COLO829 (cell line): ENCODE measurements around the gene FBLN2.
A peak's percentile ranks its signal among the peaks of the same experiment; 100 is the strongest.
"Not testable (repeated sequence)": the region's sequence is repeated elsewhere in the genome, so short reads cannot be mapped to it uniquely, and the experiment has no call there.

Experiments used
- DNase-seq: peaks from one replicate; pipeline ENCODE4 v3.0.0; 2012; ENCODE audit warnings: low spot score

FBLN2 gene

GRCh38 chr3:13548696-13549622 is at the start of gene FBLN2:
Gene FBLN2, plus strand, starts transcription at chr3:13549125. Its CDS starts 21,231 bp downstream, at chr3:13570356.
- no peak for DNase-seq

DNA sequence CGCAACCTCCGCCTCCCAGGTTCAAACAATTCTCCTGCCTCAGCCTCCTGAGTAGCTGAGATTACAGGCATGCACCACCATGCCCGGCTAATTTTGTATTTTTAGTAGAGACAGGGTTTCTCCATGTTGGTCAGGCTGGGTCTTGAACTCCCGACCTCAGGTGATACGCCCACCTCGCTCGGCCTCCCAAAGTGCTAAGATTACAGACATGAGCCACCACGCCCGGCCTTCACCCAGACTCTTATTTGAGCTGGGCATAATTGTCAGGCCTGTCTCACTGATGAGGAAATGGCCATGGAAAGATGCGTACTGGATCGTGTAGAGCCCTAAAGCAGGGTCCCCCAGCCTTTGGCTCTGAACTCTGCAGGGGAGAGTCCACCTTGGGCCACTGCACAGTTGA is 49.7 kb upstream of the FBLN2 start:
- DNase-seq, result not testable (repeated sequence)

DNA sequence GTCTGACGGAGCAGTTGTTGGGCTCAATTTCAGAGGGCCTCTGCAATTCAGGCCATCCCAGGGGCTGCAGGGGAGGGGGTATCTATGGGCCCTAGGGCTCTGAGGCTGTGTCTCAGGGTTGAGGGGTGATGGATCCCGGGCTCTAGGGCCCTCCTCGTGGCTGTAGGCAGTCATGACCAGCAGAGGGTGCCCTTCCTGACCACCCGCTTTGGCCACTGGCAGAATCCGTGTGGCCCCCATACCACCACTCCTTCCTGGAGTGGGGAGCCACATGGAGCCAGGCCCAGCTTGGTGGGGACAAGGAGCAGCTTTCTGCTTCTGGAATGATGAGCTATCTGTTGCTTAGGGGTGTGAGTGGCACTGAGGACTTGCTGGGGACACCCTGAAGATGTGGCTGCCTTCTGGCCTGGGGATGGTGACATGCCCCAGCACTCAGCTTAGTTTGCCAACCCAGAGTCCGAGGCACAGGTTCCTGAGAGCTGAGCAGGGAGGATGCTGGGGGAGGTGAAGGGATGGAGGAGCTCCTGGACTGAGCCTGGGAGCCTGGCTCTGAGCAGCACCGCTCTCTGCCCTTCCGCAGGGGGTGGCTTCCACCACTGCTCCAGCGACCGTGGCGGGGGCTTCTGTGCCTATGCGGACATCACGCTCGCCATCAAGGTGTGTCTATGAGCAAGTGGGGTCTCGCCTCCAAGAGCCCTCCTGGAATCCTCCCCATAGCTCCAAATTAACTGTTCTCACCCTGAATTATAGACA is 48.6 kb upstream of the FBLN2 start:
- DNase-seq, result no peak

GRCh38 chr3:13501056-13501455 is 47.9 kb upstream of the FBLN2 start:
- no peak for DNase-seq

DNA sequence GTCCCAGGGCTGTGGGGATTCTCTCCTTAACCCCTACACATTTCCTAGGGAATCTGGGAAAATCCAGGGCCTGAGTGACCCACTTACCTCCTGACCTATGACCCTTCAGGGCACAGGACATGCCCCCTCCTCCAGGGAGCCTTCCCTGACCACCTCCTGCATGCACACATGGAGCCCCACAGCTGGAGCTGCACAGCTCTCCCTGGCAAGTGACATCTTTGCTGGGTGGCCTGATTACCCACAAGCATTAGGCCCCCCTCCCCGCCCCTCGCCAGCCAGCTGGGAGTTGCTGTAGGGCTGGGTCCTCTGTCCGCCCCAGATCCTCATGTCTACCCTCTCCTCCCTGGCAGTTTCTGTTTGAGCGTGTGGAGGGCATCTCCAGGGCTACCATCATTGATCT is 47.4 kb upstream of the FBLN2 start:
- DNase-seq, result no peak

DNA sequence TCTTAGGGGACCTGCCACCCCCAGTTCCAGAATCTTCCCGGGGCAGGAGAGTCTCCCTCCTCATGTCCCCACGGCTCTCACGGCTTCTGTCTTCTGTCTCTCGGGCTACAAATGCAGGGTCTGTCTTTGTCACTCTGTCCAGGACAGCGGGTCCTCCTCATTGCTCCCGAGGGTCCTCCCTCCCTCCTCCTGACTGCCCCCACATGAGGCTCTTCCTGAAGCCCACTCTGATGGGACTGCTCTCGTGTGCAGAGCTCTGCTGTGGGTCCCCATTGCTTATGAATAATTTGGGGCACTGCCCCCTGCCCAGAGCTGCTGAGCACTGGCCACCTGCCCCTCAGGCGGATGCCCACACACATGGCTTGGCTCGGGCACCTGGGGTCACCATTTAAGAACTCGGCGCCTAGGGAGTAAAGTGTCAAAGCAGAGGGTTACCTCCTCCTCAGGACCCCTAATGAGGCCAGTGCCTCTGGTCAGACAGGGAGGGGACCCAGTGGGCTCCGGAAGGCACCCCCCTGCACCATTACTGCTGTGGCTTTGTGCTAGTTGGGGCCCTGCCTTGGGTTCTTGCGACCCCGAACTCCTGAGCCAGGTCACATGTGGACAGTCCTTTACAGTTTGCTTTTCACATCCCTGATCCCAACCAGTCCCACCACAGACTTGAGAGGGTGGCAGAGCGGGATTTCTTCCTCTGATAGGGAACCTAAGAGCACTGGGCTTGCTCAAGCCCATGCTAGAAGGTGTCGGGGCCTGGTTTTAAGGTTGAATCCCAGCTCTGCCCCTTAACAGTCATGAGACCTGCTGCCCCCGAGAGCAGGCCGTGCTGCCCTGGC is 46.8 kb upstream of the FBLN2 start:
- no peak for DNase-seq

GRCh38 chr3:13502791-13503060 is 46.2 kb upstream of the FBLN2 start:
- no peak for DNase-seq

DNA sequence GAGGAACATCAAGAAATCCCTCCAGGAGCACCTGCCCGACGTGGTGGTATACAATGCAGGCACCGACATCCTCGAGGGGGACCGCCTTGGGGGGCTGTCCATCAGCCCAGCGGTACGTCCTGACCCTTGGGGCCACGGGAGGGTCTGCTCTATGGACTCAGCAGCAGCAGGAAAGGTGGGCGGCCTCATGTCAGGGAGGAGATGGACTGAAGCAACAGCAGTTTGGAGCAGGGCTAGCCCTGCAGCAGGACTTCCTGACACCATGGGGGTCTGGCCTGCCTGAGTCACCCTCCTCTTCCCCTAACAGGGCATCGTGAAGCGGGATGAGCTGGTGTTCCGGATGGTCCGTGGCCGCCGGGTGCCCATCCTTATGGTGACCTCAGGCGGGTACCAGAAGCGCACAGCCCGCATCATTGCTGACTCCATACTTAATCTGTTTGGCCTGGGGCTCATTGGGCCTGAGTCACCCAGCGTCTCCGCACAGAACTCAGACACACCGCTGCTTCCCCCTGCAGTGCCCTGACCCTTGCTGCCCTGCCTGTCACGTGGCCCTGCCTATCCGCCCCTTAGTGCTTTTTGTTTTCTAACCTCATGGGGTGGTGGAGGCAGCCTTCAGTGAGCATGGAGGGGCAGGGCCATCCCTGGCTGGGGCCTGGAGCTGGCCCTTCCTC is 44.6 kb upstream of the FBLN2 start:
- no peak for DNase-seq

GRCh38 chr3:13505147-13506130 is 43.5 kb upstream of the FBLN2 start:
- no peak for DNase-seq

DNA sequence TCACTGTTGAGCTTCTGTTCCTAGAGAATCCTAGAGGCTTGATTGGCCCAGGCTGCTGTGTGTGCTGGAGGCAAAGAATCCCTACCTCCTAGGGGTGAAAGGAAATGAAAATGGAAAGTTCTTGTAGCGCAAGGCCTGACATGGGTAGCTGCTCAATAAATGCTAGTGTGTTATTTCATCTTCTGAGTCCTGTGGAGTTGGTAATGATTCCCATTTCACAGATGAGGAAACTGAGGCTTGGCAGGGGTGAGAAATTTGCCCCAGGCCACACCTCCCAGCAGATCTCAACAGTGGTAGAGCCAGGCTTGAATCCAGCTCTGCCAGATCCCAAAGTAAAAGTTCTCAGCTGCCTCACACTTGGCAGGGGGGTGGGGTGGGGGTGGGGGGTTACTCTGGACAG is 42.7 kb upstream of the FBLN2 start:
- no peak for DNase-seq

- no peak for DNase-seq
Measured at GRCh38 chr3:13506680-13507079, 42.2 kb upstream of the FBLN2 start.

GRCh38 chr3:13507247-13507569 is 41.7 kb upstream of the FBLN2 start:
- DNase-seq, result no peak

DNA sequence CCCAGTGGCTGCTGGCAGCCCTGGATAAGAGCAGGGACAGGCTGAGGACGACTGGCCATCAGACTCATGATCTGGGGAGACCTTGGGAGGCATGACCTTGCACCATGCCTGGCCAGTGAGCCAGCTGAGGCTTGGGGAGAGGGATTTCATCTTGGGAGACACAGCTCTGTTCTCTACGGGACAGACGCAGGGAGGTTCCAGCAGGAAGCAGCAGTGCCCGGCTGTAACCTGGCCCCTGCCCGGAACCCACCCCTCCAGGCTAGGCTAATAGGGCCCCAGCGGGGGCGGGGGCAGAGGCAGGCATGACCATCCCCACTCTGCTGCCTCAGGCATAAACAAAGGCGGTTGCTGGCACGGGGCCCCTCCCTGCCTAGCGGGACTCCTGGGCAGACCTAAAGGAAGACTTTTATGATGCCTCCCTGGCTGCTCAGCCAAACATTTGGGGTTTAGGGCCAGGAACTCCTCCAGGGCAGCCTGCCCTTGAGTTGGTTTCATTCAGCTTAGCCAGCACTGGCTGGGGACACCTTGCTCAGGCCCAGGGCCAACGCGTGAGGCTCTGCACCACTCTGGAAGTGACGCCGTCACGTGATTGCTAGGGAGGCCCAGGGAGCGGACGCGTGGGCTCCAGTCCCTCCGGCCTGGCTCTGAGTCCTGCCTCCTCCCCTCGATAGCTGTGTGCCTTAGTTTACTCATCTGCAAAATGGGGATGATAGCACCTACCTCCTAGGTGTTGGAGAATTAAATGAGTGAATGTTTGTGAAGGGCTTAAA is 41.2 kb upstream of the FBLN2 start:
- DNase-seq, result peak; percentile 12

DNA sequence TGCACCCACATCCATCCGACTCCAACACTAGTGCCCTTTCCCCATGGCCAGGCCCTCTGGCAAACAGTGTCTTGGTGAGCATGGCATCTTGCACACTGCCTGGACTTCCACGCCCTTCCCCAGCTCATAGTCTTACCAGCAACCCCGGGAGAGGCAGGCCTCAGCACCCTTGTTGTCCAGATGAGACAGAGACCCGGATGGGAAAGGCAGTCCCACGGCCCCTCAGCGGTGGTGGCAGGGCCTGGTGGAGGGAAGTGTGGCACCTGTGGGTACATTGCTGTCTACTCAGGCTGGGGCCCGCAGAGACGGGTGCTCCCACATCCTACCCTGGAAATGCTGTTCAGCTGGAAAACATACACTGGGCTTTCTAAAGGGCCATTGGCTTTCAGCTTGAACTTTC is 40.4 kb upstream of the FBLN2 start:
- DNase-seq, result no peak

DNA sequence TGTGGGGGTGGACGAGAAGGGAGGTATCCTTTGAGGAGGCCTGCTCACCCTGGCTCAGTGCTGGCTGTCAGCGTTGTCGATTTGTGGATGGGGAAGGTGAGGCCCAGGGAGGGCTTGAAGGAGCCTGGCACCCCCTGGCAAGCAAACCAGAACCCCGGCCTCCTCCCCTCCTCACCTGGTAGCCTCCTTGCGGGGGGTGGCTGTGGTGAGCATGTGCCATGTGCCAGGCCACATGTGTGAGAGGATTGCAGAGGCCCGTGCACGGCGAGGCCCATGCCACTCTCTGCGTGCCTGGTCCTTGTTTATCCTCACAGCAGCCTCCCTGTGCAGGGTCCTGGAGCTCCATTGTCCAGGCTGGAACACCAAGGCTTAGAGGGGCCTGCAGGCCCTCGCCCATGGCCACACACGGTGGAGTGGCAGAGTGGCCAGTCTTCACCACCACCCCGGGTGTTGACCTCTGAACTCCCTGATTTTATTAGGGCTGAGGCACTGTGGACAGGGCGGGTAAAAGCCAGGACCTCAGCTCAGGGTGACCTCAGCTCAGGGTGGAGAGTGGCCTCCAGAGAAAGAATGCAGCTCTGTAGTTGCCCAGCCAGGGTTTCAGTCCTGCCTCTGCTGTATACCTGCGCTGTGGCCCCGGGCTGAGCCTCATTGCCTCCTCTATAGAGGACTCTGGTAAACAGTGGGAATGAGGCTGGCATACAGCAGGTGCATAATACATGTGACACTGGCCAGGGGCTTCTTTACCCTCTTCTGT is 39.7 kb upstream of the FBLN2 start:
- DNase-seq, result no peak

GRCh38 chr3:13509816-13510192 is 39.1 kb upstream of the FBLN2 start:
- DNase-seq, result no peak

DNA sequence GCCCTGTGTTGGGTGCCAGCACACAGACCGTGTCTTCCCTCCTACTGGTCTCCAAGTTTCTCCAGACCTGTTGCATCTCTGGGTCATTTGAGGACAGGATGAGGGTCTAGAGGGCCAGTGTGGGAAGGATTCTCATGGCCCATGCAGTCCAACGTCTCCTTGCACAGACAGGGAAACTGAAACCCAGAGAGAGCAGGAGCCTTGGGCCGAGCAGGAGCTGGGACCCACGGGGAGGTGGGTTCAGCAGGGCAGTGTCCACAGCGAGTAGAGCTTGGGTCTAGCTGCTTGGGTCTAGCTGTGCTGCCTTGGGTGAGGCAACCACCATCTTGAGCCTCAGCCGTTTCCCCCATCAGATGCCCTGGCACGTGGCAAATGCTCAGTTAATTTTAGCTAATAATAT is 36.5 kb upstream of the FBLN2 start:
- no peak for DNase-seq

DNA sequence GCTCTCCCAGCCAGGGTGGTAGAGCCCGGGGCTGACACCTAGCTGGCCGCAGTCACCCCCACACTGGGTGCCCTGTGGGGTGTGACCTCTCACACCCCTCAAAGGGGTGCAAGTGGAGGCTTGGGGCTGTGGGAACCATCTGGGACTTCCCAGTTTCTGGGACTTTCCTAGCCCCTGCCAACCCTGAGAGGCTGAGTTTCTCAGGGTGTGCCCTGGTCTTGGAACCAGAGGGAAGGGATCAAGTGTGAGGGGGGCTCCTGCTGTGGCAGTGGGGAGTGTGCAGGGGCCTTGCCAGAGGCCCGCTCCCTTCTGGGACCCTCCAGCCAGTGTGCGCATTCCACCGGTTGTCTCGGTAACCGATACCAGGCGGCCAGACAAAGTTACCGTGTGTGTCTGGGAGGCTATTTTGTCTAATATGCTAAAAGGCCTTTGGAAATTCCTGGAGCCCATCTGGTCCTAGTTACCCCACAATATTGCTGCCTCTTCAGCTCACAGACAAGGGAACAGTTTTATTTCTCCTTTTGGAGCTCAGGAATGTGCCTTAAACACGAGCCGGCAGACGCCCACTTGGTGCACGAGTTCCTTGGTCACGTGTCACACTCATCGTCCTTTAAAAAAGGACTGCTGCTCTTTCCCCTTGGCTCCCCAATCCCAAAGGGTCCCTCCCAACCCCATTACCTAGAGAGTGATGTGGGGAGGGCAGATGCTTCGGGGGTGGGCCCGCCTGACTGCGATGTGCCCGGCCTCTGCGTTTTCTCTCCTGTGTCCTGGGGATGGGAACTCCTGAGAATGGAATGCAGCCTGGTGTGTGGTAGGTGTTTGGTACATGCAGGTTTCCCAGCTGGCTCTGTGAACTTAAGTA is 35.6 kb upstream of the FBLN2 start:
- DNase-seq, result no peak
